ENCODE measurements around the gene PCP4. TPM values are rescaled to one million over a fixed set of nuclear protein-coding genes. Genes with fewer than 3 reads are reported as not detected.

Gene PCP4
- total and polyA plus RNA-seq, 2 donors from 2014 or later = 26.9 to 69.4 TPM

- Histone ChIP-seq H3K4me1 (ENCODE audit: control insufficient read depth in 2 of 3, insufficient read depth in 2 of 3, low read depth in 1 of 3, low read length in 3 of 3) (no peaks in the 10 kb centered on the region), H3K36me3 (ENCODE audit: control insufficient read depth in 2 of 3, insufficient read depth in 3 of 3, low read length in 3 of 3) (no peaks in the 10 kb centered on the region), H3K27me3 (ENCODE audit: control insufficient read depth, insufficient read depth, low read length) (no peaks in the 10 kb centered on the region), H3K9me3 (ENCODE audit: control insufficient read depth in 2 of 3, insufficient read depth in 1 of 3, low read length in 3 of 3) (peaks cover 0 to 12% (median 0%) of the 10 kb centered on the region in 3 donors), H3K4me3 (ENCODE audit: low read length in 3 of 3) (no peak overlapping the region), H3K27ac (ENCODE audit: low read depth in 2 of 2, low read length in 2 of 2) (no peak overlapping the region), H3K9ac (ENCODE audit: low read length in 3 of 3) (no peak overlapping the region)
- DNase-seq = no peak
- intact Hi-C loops (cut with DNase I) = no loop called here
- no peak for FAIRE-seq
- no peak for TF ChIP-seq CTCF (IDR thresholded peaks at IDR 0.05; ENCODE audit: borderline replicate concordance, extremely low read depth, insufficient read depth)
Observed at GRCh38 chr21:39958731-39959130, 91.5 kb downstream of the PCP4 start.

- no peak for FAIRE-seq
- Histone ChIP-seq H3K27ac (ENCODE audit: low read depth in 2 of 2, low read length in 2 of 2) (no peak overlapping the region), H3K9me3 (ENCODE audit: control insufficient read depth in 2 of 3, insufficient read depth in 1 of 3, low read length in 3 of 3) (peaks cover 0 to 12% (median 0%) of the 10 kb centered on the region in 3 donors), H3K4me3 (ENCODE audit: low read length in 3 of 3) (no peak overlapping the region), H3K9ac (ENCODE audit: low read length in 3 of 3) (no peak overlapping the region), H3K4me1 (ENCODE audit: control insufficient read depth in 2 of 3, insufficient read depth in 2 of 3, low read depth in 1 of 3, low read length in 3 of 3) (no peaks in the 10 kb centered on the region), H3K27me3 (ENCODE audit: control insufficient read depth, insufficient read depth, low read length) (no peaks in the 10 kb centered on the region), H3K36me3 (ENCODE audit: control insufficient read depth in 2 of 3, insufficient read depth in 3 of 3, low read length in 3 of 3) (no peaks in the 10 kb centered on the region)
- intact Hi-C loops (cut with DNase I) = no loop called here
- no peak for TF ChIP-seq CTCF (IDR thresholded peaks at IDR 0.05; ENCODE audit: borderline replicate concordance, extremely low read depth, insufficient read depth)
- DNase-seq = no peak
Observed at GRCh38 chr21:39961251-39961650, 94.0 kb downstream of the PCP4 start.

GRCh38 chr21:39965026-39965425 lies 97.8 kb downstream of the PCP4 start:
- no peak for FAIRE-seq
- no peaks in the 10 kb centered on the region for H3K4me1 ChIP-seq (ENCODE audit: control insufficient read depth in 2 of 3, insufficient read depth in 2 of 3, low read depth in 1 of 3, low read length in 3 of 3)
- H3K9ac ChIP-seq (ENCODE audit: low read length in 3 of 3) = no peak overlapping the region
- intact Hi-C loops (cut with DNase I) = no loop called here
- H3K4me3 ChIP-seq (ENCODE audit: low read length in 3 of 3) = no peak overlapping the region
- no peak for TF ChIP-seq CTCF (IDR thresholded peaks at IDR 0.05; ENCODE audit: borderline replicate concordance, extremely low read depth, insufficient read depth)
- H3K9me3 ChIP-seq (ENCODE audit: control insufficient read depth in 2 of 3, insufficient read depth in 1 of 3, low read length in 3 of 3) = peaks cover 0 to 7% (median 0%) of the 10 kb centered on the region in 3 donors
- no peaks in the 10 kb centered on the region for H3K36me3 ChIP-seq (ENCODE audit: control insufficient read depth in 2 of 3, insufficient read depth in 3 of 3, low read length in 3 of 3)
- no peak overlapping the region for H3K27ac ChIP-seq (ENCODE audit: low read depth in 2 of 2, low read length in 2 of 2)
- H3K27me3 ChIP-seq (ENCODE audit: control insufficient read depth, insufficient read depth, low read length) = no peaks in the 10 kb centered on the region
- no peak for DNase-seq

- Histone ChIP-seq H3K9ac (ENCODE audit: low read length in 3 of 3) (no peak overlapping the region), H3K9me3 (ENCODE audit: control insufficient read depth in 2 of 3, insufficient read depth in 1 of 3, low read length in 3 of 3) (no peaks in the 10 kb centered on the region), H3K27me3 (ENCODE audit: control insufficient read depth, insufficient read depth, low read length) (no peaks in the 10 kb centered on the region), H3K4me1 (ENCODE audit: control insufficient read depth in 2 of 3, insufficient read depth in 2 of 3, low read depth in 1 of 3, low read length in 3 of 3) (no peaks in the 10 kb centered on the region), H3K36me3 (ENCODE audit: control insufficient read depth in 2 of 3, insufficient read depth in 3 of 3, low read length in 3 of 3) (no peaks in the 10 kb centered on the region), H3K27ac (ENCODE audit: low read depth in 2 of 2, low read length in 2 of 2) (no peak overlapping the region), H3K4me3 (ENCODE audit: low read length in 3 of 3) (no peak overlapping the region)
- intact Hi-C loops (cut with DNase I) = no loop called here
- DNase-seq (no peak), FAIRE-seq (no peak)
- no peak for TF ChIP-seq CTCF (IDR thresholded peaks at IDR 0.05; ENCODE audit: borderline replicate concordance, extremely low read depth, insufficient read depth)
Observed at GRCh38 chr21:39966786-39967185, 99.5 kb downstream of the PCP4 start.

Data from kidney (tissue), 14 donors.